SK-N-SH (cell line): ENCODE measurements around the gene TMCC2. TPM values are rescaled to one million over a fixed set of nuclear protein-coding genes. Genes with fewer than 3 reads are reported as not detected.

Experiments used
- CTCF ChIA-PET: fragments of 300-600, 350-600 bp; formaldehyde crosslinking; extraction: SDS; loops from one replicate; lab custom pipeline; 2021; lab: Yijun Ruan, JAX
- POLR2A ChIA-PET: fragments of 350-600 bp; sonication (Branson Sonifier 250); formaldehyde crosslinking; extraction: SDS; loops from one replicate; lab custom pipeline; 2020; ENCODE audit warnings: antibody characterized with exemption, inconsistent platforms; lab: Yijun Ruan, JAX
- DNase-seq: peaks from one replicate; pipeline ENCODE4 v3.0.0; 2012
- H2AFZ ChIP-seq: fragments of 200-600 bp; sonication (generic); 2 replicates; pipeline ENCODE4 v1.8.1; 2016; ENCODE audit warnings: antibody characterized with exemption, mild to moderate bottlenecking, low read depth
- H3F3A ChIP-seq: fragments of 200-600 bp; sonication (generic); replicated peaks from 2 replicates; pipeline ENCODE3; 2016; ENCODE audit warnings: antibody characterized with exemption, mild to moderate bottlenecking; ENCODE audit not compliant: insufficient read depth
- H3K27ac ChIP-seq, 2 experiments: fragments of 200-500 bp in 1 of 2; fragments of 200-600 bp in 1 of 2; sonication (Bioruptor generic) in 1 of 2; sonication (generic), shearing (Covaris generic) in 1 of 2; 2 replicates each; pipeline versions ENCODE4 v1.5.1 to v1.6.1; 2014 to 2016; ENCODE audit warnings: low read depth in 2 of 2, inconsistent platforms in 1 of 2, low read length in 1 of 2, mild to moderate bottlenecking in 1 of 2, mixed read lengths in 1 of 2
- H3K27me3 ChIP-seq: fragments of 200-600 bp; sonication (generic), shearing (Covaris generic); 2 replicates; pipeline ENCODE4 v1.6.1; 2016; ENCODE audit warnings: mixed run types; ENCODE audit not compliant: insufficient read depth
- H3K36me3 ChIP-seq, 2 experiments: fragments of 200-500 bp in 1 of 2; fragments of 200-600 bp in 1 of 2; sonication (Bioruptor generic) in 1 of 2; sonication (generic) in 1 of 2; replicated peaks in 1 of 2; 2 replicates each; pipeline versions ENCODE3 to v1.5.1; 2014 to 2016; ENCODE audit warnings: low read length in 1 of 2, mild to moderate bottlenecking in 1 of 2; ENCODE audit not compliant: insufficient read depth in 2 of 2, control insufficient read depth in 1 of 2
- H3K4me1 ChIP-seq, 2 experiments: fragments of 200-500 bp in 1 of 2; fragments of 200-600 bp in 1 of 2; sonication (Bioruptor generic) in 1 of 2; sonication (generic), shearing (Covaris generic) in 1 of 2; 2 replicates each; pipeline versions ENCODE4 v1.5.1 to v1.6.1; 2014 to 2016; ENCODE audit warnings: low read depth in 1 of 2, low read length in 1 of 2, mixed run types in 1 of 2; ENCODE audit not compliant: insufficient read depth in 2 of 2, control insufficient read depth in 1 of 2
- H3K4me2 ChIP-seq: fragments of 200-600 bp; sonication (generic), shearing (Covaris generic); 2 replicates; pipeline ENCODE4 v1.6.1; 2017; ENCODE audit warnings: mixed run types
- H3K4me3 ChIP-seq, 2 experiments: fragments of 200-500 bp in 1 of 2; fragments of 200-600 bp in 1 of 2; sonication (Bioruptor generic) in 1 of 2; sonication (generic), shearing (Covaris generic) in 1 of 2; 2 replicates each; pipeline versions ENCODE4 v1.5.1 to v1.8.1; 2014 to 2016; ENCODE audit warnings: low read depth in 2 of 2, inconsistent platforms in 1 of 2, low read length in 1 of 2, mild to moderate bottlenecking in 1 of 2, mixed read lengths in 1 of 2, moderate library complexity in 1 of 2
- H3K79me2 ChIP-seq: fragments of 200-600 bp; sonication (generic); 2 replicates; pipeline ENCODE4 v1.8.1; 2017; ENCODE audit warnings: mild to moderate bottlenecking; ENCODE audit not compliant: insufficient read depth
- H3K9ac ChIP-seq: fragments of 200-600 bp; sonication (generic); 2 replicates; pipeline ENCODE4 v1.6.1; 2017; ENCODE audit warnings: mixed run types
- H3K9me2 ChIP-seq: fragments of 200-600 bp; sonication (generic); 2 replicates; pipeline ENCODE4 v1.6.1; 2017; ENCODE audit warnings: mixed run types
- H3K9me3 ChIP-seq: fragments of 200-600 bp; sonication (generic); 2 replicates; pipeline ENCODE4 v1.6.1; 2017; ENCODE audit warnings: mixed run types, mild to moderate bottlenecking, moderate library complexity
- H4K20me1 ChIP-seq: fragments of 200-600 bp; sonication (generic); 2 replicates; pipeline ENCODE4 v1.6.1; 2017; ENCODE audit warnings: mild to moderate bottlenecking, mixed run types; ENCODE audit not compliant: insufficient read depth
- EZH2phosphoT487 ChIP-seq: fragments of 200-600 bp; sonication (generic); IDR thresholded peaks from 2 replicates; pipeline ENCODE4 v1.6.1; 2017; ENCODE audit warnings: low read depth, mixed run types, mild to moderate bottlenecking, antibody characterized with exemption, moderate library complexity, borderline replicate concordance
- FOSL2 ChIP-seq: IDR thresholded peaks from 2 replicates; pipeline ENCODE4 v1.4.0; 2012; ENCODE audit warnings: low read depth, mild to moderate bottlenecking, moderate library complexity, borderline replicate concordance
- JUND ChIP-seq: IDR thresholded peaks from 2 replicates; pipeline ENCODE4 v1.4.0; 2012
- MXI1 ChIP-seq: IDR thresholded peaks from 2 replicates; pipeline ENCODE4 v1.6.1; 2012; ENCODE audit warnings: mild to moderate bottlenecking, low read depth, low read length, improper control_type of control experiment
- NFIC ChIP-seq: IDR thresholded peaks from 2 replicates; pipeline ENCODE4 v1.4.0; 2012; ENCODE audit warnings: borderline replicate concordance
- NRF1 ChIP-seq: IDR thresholded peaks from 2 replicates; pipeline ENCODE4 v1.6.1; 2012; ENCODE audit warnings: low read depth, mild to moderate bottlenecking, low read length
- RAD21 ChIP-seq: IDR thresholded peaks from 2 replicates; pipeline ENCODE4 v1.6.1; 2012; ENCODE audit warnings: mild to moderate bottlenecking, low read length
- RCOR1 ChIP-seq: fragments of 150-350 bp; IDR thresholded peaks from 2 replicates; pipeline ENCODE4 v1.6.1; 2017; ENCODE audit warnings: antibody characterized with exemption, low read length
- RFX5 ChIP-seq: IDR thresholded peaks from 2 replicates; pipeline ENCODE4 v1.6.1; 2012; ENCODE audit warnings: mild to moderate bottlenecking, improper control_type of control experiment, low read length
- RXRA ChIP-seq: IDR thresholded peaks from 2 replicates; pipeline ENCODE4 v1.4.0; 2012; ENCODE audit warnings: low read depth, mild to moderate bottlenecking, borderline replicate concordance
- SIN3A ChIP-seq: IDR thresholded peaks from 2 replicates; pipeline ENCODE4 v1.6.1; 2012; ENCODE audit warnings: low read depth, mild to moderate bottlenecking, low read length, moderate library complexity, borderline replicate concordance
- SMC3 ChIP-seq: IDR thresholded peaks from 2 replicates; pipeline ENCODE4 v1.6.1; 2012; ENCODE audit warnings: low read depth, low read length, improper control_type of control experiment
- TCF12 ChIP-seq: IDR thresholded peaks from 2 replicates; pipeline ENCODE4 v1.4.0; 2012
- TEAD4 ChIP-seq: IDR thresholded peaks from 2 replicates; pipeline ENCODE4 v1.4.0; 2012; ENCODE audit warnings: mild to moderate bottlenecking, borderline replicate concordance; ENCODE audit not compliant: insufficient read depth
- YY1 ChIP-seq: IDR thresholded peaks from 2 replicates; pipeline ENCODE4 v1.4.0; 2012; ENCODE audit warnings: low read depth, mild to moderate bottlenecking
- ZBTB33 ChIP-seq: IDR thresholded peaks from 2 replicates; pipeline ENCODE4 v1.4.0; 2012; ENCODE audit warnings: low read depth, borderline replicate concordance
- WGBS: methylation state at CpG from one replicate; pipeline ENCODE4 v1.1.6; 2017; ENCODE audit warnings: low lambda C conversion rate; 5-methylcytosine and 5-hydroxymethylcytosine counted together
- polyA plus RNA-seq, 3 experiments: library from polyadenylated mRNA; depleted of rRNA; stranded (reverse); fragments of >200 nt; gene quantifications; 2 replicates each; pipeline ENCODE4 v1.2.3, GENCODE V29; 2012
- TF ChIP-seq, protein P1 (sequence below): IDR thresholded peaks from 2 replicates; pipeline ENCODE4 v1.4.0; 2012; ENCODE audit warnings: low read depth, borderline replicate concordance

TMCC2 gene
- polyA plus RNA-seq, 1 of the 3 experiments (the other 2 are of a cell fraction) = 6.0 TPM

DNA sequence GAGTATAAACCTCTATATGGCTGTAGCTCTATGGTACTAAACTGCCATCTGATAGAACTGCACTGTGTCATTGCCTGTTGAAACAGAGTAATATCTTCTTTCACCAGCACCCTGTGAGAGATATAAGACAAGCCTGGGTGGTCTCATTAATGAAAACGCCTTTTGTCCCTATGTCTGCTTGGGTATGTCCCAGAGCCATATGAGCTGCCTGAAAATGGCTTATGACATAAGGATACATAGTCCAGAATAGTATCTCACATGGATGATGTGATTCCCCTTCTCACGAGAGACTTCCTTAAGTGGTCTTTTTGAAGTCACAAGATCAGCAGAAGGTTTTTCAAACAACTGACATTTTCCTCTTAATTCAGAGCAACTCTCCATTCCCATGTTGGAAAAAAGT is 7.3 kb upstream of the TMCC2 start:
- no peaks in the 10 kb centered on the region for H3K36me3 ChIP-seq
- H3K9me3 ChIP-seq = no peaks in the 10 kb centered on the region
- no peak overlapping the region for H2AFZ ChIP-seq
- TF ChIP-seq YY1 = no peak
- no peak for TF ChIP-seq EZH2phosphoT487
- TF ChIP-seq, protein P1, sequence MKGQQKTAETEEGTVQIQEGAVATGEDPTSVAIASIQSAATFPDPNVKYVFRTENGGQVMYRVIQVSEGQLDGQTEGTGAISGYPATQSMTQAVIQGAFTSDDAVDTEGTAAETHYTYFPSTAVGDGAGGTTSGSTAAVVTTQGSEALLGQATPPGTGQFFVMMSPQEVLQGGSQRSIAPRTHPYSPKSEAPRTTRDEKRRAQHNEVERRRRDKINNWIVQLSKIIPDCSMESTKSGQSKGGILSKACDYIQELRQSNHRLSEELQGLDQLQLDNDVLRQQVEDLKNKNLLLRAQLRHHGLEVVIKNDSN = no peak
- no peak for TF ChIP-seq RFX5
- TF ChIP-seq ZBTB33 = no peak
- no peak for TF ChIP-seq TEAD4
- TF ChIP-seq MXI1 = no peak
- no peak for TF ChIP-seq SMC3
- no peak for TF ChIP-seq RXRA
- no peak for TF ChIP-seq NFIC
- TF ChIP-seq RCOR1 = no peak
- TF ChIP-seq RAD21 = no peak
- no peak for TF ChIP-seq TCF12
- TF ChIP-seq JUND = no peak
- no peak for TF ChIP-seq SIN3A
- TF ChIP-seq FOSL2 = no peak
- no peak for TF ChIP-seq NRF1
- WGBS = 81% methylated on average over 2 of the region's 2 CpGs
- H3K27ac ChIP-seq = no peak overlapping the region
- ChIA-PET CTCF (interaction anchor here (0.6 to 1.3 kb wide), 3 partner anchors 9 to 231 kb away, joined by 3 to 6 read pairs (median 4); no protein-coding TSS in a partner anchor), POLR2A (no interaction called here)
- no peak overlapping the region for H3K9ac ChIP-seq
- H3K9me2 ChIP-seq = no peaks in the 10 kb centered on the region
- H3K4me1 ChIP-seq = no peaks in the 10 kb centered on the region
- no peaks in the 10 kb centered on the region for H3K79me2 ChIP-seq
- DNase-seq = no peak
- H3F3A ChIP-seq = no peaks in the 10 kb centered on the region
- H3K4me2 ChIP-seq = no peak overlapping the region
- H3K27me3 ChIP-seq = no peaks in the 10 kb centered on the region; the same call in 1 of the 2 replicates
- H3K4me3 ChIP-seq = no peak overlapping the region
- H4K20me1 ChIP-seq = no peaks in the 10 kb centered on the region

- peaks cover 2% of the 10 kb centered on the region; the same call in 1 of the 2 replicates for H4K20me1 ChIP-seq
- no peak for TF ChIP-seq ZBTB33
- H3K9ac ChIP-seq = no peak overlapping the region
- H3K9me3 ChIP-seq = no peaks in the 10 kb centered on the region
- H3K36me3 ChIP-seq = no peaks in the 10 kb centered on the region
- ChIA-PET POLR2A (no interaction called here), CTCF (interaction anchor here (1.1 to 8.2 kb wide), 3 partner anchors 12 to 83 kb away, joined by 3 to 154 read pairs (median 3); no protein-coding TSS in a partner anchor)
- peaks cover 2 to 18% of the 10 kb centered on the region in 2 experiments; a peak in 2 of 4 replicates for H3K4me1 ChIP-seq
- H2AFZ ChIP-seq = no peak overlapping the region
- no peaks in the 10 kb centered on the region for H3K9me2 ChIP-seq
- H3K4me2 ChIP-seq = no peak overlapping the region
- H3F3A ChIP-seq = peaks cover 5% of the 10 kb centered on the region
- H3K79me2 ChIP-seq = no peaks in the 10 kb centered on the region
- no peak overlapping the region for H3K4me3 ChIP-seq
- no peak overlapping the region for H3K27ac ChIP-seq
- no peak for DNase-seq
- H3K27me3 ChIP-seq = no peaks in the 10 kb centered on the region; the same call in 1 of the 2 replicates
Measured at GRCh38 chr1:205224736-205225135, 3.0 kb upstream of the TMCC2 start.
